GM18951 (cell line): ENCODE data around the gene ITPK1.

Experiments used
- POLR2A ChIP-seq: IDR thresholded peaks from 4 replicates; pipeline ENCODE4 v1.6.1; 2011; ENCODE audit warnings: mild to moderate bottlenecking; ENCODE audit not compliant: insufficient read length, insufficient read depth; ENCODE audit errors: extremely low read depth
- in situ Hi-C: fragments of 300-500 bp; cut with MboI; formaldehyde crosslinking; loops from one replicate; pipeline ENCODE4 v1.12.0; 2022; ENCODE audit warnings: low sequenced_read_pairs, mixed read lengths, inconsistent platforms; ENCODE audit not compliant: unreplicated experiment

The ITPK1 gene

GRCh38 chr14:92940543-92940942 lies 175.2 kb downstream of the ITPK1 start:
- in situ Hi-C loops, result no loop called here
- TF ChIP-seq POLR2A, result no peak

- no peak for TF ChIP-seq POLR2A
- in situ Hi-C loops, result no loop called here
Measured at GRCh38 chr14:92939699-92940098, 176.0 kb downstream of the ITPK1 start.

GRCh38 chr14:92938890-92939671 lies 176.6 kb downstream of the ITPK1 start:
- no peak for TF ChIP-seq POLR2A
- in situ Hi-C loops, result no loop called here

DNA sequence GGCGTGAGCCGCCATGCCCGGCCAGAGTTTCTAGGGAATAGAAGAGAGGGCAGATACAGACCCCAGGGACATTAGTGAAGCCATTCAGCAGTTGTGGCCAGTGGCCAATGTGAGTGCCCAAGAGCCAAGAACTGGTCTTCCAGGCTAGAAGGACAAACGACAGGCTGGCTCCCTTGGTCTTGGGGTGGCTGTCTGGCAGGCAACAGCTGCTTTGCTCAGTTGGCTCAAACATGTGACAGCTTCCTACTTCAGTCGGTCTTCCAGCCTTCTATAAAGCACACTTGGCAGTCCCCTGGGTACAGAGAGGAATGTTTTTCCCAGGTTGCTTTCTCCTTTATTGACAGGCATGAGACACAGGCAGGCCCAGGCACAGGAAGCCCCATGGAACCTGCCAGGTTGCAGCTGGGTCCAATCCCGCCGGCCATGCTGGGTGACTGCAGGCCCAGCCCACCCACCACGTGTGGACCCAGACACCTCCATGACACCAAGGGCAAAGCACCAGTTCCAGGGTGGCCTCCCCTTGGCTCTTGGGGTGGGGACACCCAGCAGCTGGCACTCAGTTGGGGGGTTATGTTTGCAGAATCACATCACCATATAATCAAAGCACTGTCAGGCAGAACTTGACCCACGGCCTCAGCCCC lies 177.4 kb downstream of the ITPK1 start:
- in situ Hi-C loops, result no loop called here
- no peak for TF ChIP-seq POLR2A

DNA sequence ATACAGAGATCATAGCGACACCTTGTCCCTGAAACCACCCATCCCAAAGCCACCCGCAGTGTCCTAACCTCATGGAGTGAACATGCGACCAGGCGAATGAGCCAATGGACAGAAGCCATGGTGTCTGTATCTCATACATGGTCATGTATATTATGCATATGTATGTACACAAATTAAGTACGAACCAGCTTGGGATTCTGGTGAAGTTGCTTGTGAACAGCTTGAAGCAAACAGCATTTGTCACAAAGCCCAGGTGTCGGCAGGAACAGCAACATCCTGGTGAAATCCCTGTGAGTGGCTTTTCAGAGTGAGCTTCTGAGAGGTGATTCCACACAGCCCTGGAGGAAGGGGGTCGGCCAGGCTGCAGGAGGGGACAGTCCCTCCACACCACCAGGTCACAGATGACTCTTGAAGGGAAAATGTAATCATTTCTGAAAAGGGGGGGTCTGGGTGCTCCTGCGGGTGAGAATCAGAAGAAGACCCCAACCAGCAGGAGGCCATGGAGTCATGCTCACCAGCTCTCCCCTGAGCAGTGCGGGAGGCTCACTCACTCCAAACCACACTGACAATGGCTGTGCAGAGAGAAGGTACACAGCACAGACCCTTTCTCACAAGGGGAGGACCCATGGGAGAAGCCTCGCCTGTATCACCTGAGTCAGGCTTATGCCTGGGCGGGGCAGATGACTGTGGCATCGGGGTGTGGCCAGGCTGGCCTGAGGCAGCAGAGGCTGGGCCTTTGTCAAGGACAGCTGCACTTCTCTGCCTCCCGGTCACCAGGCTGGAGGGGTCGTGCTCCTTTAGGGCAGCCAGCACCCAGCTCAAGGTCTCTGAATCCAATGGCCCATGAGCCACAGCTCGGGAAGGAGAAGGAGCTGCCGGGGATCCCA lies 178.4 kb downstream of the ITPK1 start:
- in situ Hi-C loops, result no loop called here
- TF ChIP-seq POLR2A, result no peak

DNA sequence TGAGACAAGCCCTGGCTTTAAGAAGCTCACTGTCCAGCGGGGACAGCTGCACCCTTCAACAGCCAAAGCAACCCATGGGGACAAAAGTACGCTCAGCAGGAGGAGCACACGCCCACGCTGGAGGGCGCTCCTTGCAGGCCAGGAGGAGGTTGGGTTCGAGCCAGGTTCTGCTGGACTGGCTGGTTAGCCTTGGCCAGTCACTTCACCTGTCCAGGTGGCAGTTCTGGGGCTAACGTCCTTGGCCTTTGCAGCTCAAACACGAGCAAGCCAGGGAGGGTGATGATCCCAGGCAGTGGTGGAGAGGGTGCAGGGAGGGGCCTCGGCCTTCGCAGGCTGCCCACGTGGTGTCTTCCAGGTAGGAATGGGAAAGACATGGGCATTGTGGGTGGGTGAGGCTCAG lies 179.6 kb downstream of the ITPK1 start:
- in situ Hi-C loops, result no loop called here
- no peak for TF ChIP-seq POLR2A

DNA sequence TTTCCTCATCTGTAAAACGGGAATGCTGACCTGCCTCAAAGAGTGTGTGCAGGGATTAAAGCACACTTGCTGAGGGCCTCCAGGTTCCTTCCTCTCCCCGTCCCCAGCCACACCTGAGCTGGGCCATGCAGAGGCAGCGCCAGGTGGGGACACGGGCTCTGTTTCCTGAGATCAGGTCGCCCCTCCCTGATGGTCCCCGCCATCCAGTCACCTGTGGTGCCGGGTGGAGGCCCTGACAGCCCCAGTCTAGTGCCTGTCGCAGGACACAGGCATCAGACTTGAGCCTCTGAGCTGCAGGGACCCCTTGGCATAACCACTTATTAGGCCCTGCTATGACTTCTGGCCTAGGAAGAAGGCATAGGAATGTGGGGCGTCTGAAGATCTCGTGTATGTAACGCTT lies 180.3 kb downstream of the ITPK1 start:
- TF ChIP-seq POLR2A, result no peak
- in situ Hi-C loops, result no loop called here

DNA sequence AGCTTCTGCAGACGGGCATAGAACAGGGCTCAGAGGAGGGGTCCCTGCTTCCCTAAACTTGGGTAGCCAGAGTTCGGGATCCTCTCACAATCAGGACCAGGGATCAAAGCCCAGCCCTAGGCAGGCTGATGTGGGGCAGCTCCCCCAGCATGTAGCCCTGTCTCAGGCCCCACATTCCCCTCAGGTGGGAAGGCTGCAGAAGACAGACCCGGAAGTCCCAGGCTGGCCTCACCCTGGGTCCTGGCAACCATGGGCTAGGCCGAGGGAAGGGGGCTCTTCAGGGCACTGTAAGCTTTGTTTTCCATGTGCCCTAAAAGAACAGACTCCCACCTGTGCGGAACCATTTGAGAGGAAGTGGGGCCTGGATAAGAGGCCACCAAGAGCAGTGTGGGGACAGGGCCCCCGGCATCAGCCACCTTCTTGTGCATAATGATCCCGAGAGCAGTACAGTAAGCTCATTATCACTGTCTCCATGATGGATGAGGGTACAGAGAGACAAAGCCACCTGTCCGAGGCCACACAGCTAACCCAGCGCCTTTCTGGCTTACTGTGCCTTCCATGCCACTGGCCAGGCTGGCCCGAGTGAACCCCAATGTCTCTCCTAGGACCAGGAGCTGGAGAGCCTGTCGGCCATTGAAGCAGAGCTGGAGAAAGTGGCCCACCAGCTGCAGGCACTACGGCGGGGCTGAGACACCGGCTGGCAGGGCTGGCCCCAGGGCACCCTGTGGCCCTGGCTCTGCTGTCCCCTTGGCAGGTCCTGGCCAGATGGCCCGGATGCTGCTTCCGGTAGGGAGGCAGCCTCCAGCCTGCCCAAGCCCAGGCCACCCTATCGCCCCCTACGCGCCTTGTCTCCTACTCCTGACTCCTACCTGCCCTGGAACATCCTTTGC lies 181.3 kb downstream of the ITPK1 start:
- in situ Hi-C loops, result no loop called here
- TF ChIP-seq POLR2A, result no peak

GRCh38 chr14:92933481-92933880 lies 182.2 kb downstream of the ITPK1 start:
- no peak for TF ChIP-seq POLR2A
- in situ Hi-C loops, result no loop called here

DNA sequence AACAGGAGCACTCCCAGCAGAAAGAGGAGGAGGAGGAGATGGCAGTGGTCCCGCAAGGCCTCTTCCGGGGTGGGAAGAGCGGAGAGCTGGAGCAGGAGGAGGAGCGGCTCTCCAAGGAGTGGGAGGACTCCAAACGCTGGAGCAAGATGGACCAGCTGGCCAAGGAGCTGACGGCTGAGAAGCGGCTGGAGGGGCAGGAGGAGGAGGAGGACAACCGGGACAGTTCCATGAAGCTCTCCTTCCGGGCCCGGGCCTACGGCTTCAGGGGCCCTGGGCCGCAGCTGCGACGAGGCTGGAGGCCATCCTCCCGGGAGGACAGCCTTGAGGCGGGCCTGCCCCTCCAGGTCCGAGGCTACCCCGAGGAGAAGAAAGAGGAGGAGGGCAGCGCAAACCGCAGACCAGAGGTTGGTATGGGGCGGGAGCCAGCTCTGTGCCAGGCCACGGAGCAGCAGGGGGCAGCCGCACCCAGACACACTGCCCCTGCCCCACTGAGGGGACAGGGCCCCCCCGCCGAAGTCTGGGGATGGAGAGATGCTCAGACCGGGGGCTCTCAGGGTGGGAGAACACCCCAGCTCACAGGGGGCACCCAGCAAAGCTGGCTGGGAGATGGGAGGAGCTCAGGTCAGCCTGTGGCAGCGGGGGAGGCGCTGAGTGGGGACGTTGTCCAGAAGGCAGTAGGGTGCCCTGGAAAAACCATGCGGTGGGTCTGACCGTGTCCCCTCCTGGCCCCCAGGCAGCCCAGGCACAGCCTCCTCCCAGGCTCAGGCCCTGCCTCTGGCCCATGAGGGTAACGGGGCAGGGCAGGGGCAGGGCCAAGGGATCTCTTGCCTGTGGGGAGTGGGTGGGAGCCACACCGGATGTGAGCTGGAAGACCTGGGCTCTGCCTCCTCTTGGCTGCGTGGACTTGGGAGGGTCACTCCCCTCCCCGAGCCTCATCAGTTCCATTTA lies 183.0 kb downstream of the ITPK1 start:
- TF ChIP-seq POLR2A, result no peak
- in situ Hi-C loops, result no loop called here

DNA sequence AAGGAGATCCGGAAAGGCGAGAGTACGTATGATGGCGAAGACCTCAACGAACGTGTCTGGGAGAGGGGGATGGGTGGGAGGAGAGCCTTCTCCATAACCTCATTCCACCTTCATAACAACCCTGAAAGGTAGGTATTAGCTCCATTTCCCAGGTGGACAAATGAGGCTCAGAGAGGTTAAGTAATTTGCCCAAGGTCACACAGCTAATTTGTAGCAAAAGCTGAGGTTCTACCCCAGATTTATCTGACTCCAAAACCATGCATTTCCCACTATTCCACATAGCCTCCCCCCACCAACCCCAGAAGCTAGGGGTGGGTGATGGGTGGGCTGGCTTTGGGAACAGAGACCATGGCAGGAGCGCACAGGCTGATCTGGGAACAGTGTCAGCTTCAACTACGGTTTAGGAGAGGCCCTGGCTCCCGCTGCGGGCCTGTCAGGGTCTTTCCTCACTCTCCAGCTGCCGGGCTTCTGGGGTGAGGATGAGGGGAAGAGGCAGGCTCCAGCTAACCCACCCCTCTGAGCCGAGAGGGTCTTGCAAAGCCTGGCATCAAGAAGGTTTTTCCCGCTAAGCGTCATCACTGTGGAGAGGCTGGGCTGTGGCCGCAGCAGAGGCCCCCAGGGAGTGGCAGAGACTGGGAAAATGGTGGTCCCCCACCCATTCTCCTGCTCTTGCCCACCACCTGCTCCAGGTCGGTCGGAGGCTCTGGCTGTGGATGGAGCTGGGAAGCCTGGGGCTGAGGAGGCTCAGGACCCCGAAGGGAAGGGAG lies 183.9 kb downstream of the ITPK1 start:
- TF ChIP-seq POLR2A, result no peak
- in situ Hi-C loops, result no loop called here
